HepG2 (cell line): Measurements from ENCODE around the gene GAS5. TPM values are rescaled to one million over a fixed set of nuclear protein-coding genes. Genes with fewer than 3 reads are reported as not detected.

Source experiments
- ARID2 ChIP-seq: sonication (generic); formaldehyde crosslinking; IDR thresholded peaks from 2 replicates; pipeline ENCODE4 v1.8.1; 2022; ENCODE audit warnings: mild to moderate bottlenecking, missing genetic modification reagents, borderline replicate concordance
- ARNT ChIP-seq: fragments of 450-650 bp; IDR thresholded peaks from 2 replicates; pipeline ENCODE4 v1.6.1; 2017
- BCL3 ChIP-seq: sonication (generic); formaldehyde crosslinking; IDR thresholded peaks from 2 replicates; pipeline ENCODE4 v1.5.1; 2020; ENCODE audit warnings: mild to moderate bottlenecking, missing genetic modification reagents, moderate library complexity
- CEBPZ ChIP-seq: IDR thresholded peaks from 2 replicates; pipeline ENCODE4 v1.6.1; 2012; ENCODE audit warnings: low read length, improper control_type of control experiment
- DDIT3 ChIP-seq: sonication (generic); formaldehyde crosslinking; IDR thresholded peaks from 2 replicates; pipeline ENCODE4 v1.4.0; 2020; ENCODE audit warnings: mild to moderate bottlenecking, missing genetic modification reagents
- E2F1 ChIP-seq: sonication (generic); formaldehyde crosslinking; IDR thresholded peaks from 2 replicates; pipeline ENCODE4 v1.5.0; 2020; ENCODE audit warnings: missing genetic modification reagents
- ELF3 ChIP-seq: IDR thresholded peaks from 2 replicates; pipeline ENCODE4 v1.6.1; 2016; ENCODE audit warnings: missing genetic modification reagents, missing compliant biosample characterization
- GMEB2 ChIP-seq: IDR thresholded peaks from 2 replicates; pipeline ENCODE4 v1.6.1; 2016; ENCODE audit warnings: missing biosample characterization, missing genetic modification reagents, low read depth
- GTF3A ChIP-seq: sonication (generic); formaldehyde crosslinking; conservative IDR thresholded peaks from 2 replicates; pipeline ENCODE4 v1.4.0; 2020; ENCODE audit warnings: mild to moderate bottlenecking, missing genetic modification reagents
- MAF1 ChIP-seq: sonication (generic); formaldehyde crosslinking; IDR thresholded peaks from 2 replicates; pipeline ENCODE4 v1.5.0; 2020; ENCODE audit warnings: missing genetic modification reagents, borderline replicate concordance
- NR2F6 ChIP-seq, 2 experiments: IDR thresholded peaks; 2 replicates each; pipeline ENCODE4 v1.6.1; 2016; ENCODE audit warnings: antibody characterized with exemption in 1 of 2, mild to moderate bottlenecking in 1 of 2
- RERE ChIP-seq: IDR thresholded peaks from 2 replicates; pipeline ENCODE4 v1.6.1; 2016; ENCODE audit warnings: low read depth, missing genetic modification reagents, missing compliant biosample characterization
- STAG1 ChIP-seq: sonication (generic); formaldehyde crosslinking; IDR thresholded peaks from 2 replicates; pipeline ENCODE4 v1.4.0; 2020; ENCODE audit warnings: missing genetic modification reagents
- ZNF12 ChIP-seq: sonication (generic); formaldehyde crosslinking; IDR thresholded peaks from 2 replicates; pipeline ENCODE4 v1.5.0; 2020; ENCODE audit warnings: missing genetic modification reagents
- ZNF224 ChIP-seq: sonication (generic); formaldehyde crosslinking; IDR thresholded peaks from 2 replicates; pipeline ENCODE4 v1.5.0; 2020; ENCODE audit warnings: mild to moderate bottlenecking, missing genetic modification reagents
- ZNF460 ChIP-seq: sonication (generic); formaldehyde crosslinking; IDR thresholded peaks from 2 replicates; pipeline ENCODE4 v1.5.1; 2020; ENCODE audit warnings: missing genetic modification reagents, mild to moderate bottlenecking, borderline replicate concordance
- ZNF772 ChIP-seq: sonication (generic); formaldehyde crosslinking; IDR thresholded peaks from 2 replicates; pipeline ENCODE4 v1.5.0; 2020; ENCODE audit warnings: mild to moderate bottlenecking, missing genetic modification reagents
- polyA plus RNA-seq, 8 experiments: library from polyadenylated mRNA; depleted of rRNA in 3 of 8; stranded (reverse) in 7 of 8; unstranded in 1 of 8; fragments of >200 nt; fragmentation: Illumina TruSeq in 4 of 8; extraction: Trizol in 4 of 8; gene quantifications; 2 replicates each; pipeline versions ENCODE4 v1.2.1 to v1.2.3, GENCODE V29; 2011 to 2016; ENCODE audit warnings: low read depth in 4 of 8, missing spikeins in 1 of 8, mixed read lengths in 1 of 8; ENCODE audit not compliant: insufficient read depth in 1 of 8
- total RNA-seq, 5 experiments: library from RNA; depleted of rRNA; stranded (reverse); fragments of >200 nt; fragmentation: Illumina TruSeq; extraction: Trizol; gene quantifications; 2 replicates each; pipeline ENCODE4 v1.2.3, GENCODE V29; 2016; ENCODE audit warnings: low read depth in 1 of 5

GAS5 gene
- total and polyA plus RNA-seq, 2 of the 13 experiments (the other 11 are each of a cell fraction or from before 2014, with no cell fraction given) = 352 to 738 TPM

DNA sequence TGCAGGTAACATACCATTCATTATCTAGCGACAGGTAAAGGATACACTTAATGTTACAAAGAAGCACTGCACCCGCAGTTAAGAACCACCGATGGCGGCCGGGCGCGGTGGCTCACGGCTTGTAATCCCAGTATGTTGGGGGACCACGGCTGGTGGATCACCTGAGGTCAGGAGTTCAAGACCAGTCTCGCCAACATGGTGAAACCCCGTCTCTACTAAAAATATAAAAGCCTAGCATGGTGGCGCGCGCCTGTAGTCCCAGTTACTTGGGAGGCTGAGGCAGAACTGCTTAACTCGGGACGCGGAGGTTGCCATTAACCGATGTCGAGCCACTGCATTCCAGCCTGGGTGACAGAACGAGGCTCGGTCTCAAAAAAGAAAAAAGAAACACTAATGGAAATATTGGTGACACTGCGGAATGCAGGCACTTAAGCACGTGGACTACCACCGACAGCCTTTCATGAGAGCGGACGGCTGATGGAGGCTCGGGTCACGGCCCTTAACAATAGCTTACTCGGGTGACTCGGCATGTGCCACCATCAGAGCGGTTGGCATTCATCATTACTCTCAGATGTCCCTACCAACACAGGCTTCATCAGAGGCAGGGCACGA is 542 bp downstream of the GAS5 start (continued):
- TF ChIP-seq DDIT3 (CRISPR knock-in tag) (no peak), ZNF224 (CRISPR knock-in tag) (peak; percentile 47; the same call in 1 of the 2 replicates), E2F1 (no peak), ELF3 (CRISPR knock-in tag) (no peak), ARID2 (CRISPR knock-in tag) (no peak), MAF1 (CRISPR knock-in tag) (no peak), CEBPZ (no peak), ZNF12 (CRISPR knock-in tag) (no peak), ZNF772 (CRISPR knock-in tag) (no peak), ZNF460 (CRISPR knock-in tag) (peak; percentile 92), STAG1 (no peak), BCL3 (CRISPR knock-in tag) (no peak), GTF3A (CRISPR knock-in tag) (no peak), NR2F6 (IDR thresholded peaks at IDR 0.05) (0 out of 2 replicates have a peak, but pooled peaks have one; percentile 4), NR2F6 (CRISPR knock-in tag; IDR thresholded peaks at IDR 0.05) (no peak), RERE (CRISPR knock-in tag) (no peak), GMEB2 (CRISPR knock-in tag) (no peak), ARNT (no peak)
